GM19452 (cell line): ENCODE measurements around the gene CFH.
"Not testable (repeated sequence)": the region's sequence is repeated elsewhere in the genome, so short reads cannot be mapped to it uniquely, and the experiment has no call there.

Source experiments
- ATAC-seq: cut with Tn5 transposase; IDR thresholded peaks from one replicate; pipeline ENCODE4 v1.9.1; 2021; ENCODE audit not compliant: unreplicated experiment

Gene CFH

DNA sequence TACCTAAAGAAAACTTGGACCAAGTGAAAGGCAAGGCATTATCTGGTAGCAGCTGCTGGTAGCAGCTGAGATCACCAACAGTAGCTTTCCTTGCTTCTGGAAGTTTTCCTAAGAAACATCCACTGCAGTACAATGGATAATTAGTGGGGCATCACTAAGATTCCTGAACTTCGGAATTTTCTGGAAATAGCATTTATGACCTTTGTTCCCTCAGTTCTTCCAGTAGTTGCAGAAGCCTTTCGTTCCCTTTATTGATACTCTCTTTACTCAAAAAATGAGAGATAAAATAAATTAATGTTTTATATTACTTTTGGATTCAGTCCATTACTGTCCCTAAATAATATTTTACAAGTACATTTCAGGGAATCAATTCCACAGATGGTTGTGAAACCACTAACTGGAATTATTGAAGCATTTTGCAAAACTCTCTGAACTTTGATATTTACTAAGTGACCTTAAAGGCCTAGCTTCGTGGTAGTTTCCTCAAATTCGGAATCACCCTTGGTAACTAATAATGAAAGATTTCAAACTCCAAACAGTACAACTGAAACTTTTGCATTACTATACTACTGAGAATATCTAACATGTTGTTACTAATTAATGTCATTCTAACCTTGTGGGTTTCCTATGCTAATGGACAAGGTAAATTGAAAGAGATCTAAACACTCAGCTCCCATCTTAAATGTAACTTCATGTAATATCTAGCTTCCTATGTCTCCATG lies 113.3 kb downstream of the CFH start:
- not testable (repeated sequence) for ATAC-seq

DNA sequence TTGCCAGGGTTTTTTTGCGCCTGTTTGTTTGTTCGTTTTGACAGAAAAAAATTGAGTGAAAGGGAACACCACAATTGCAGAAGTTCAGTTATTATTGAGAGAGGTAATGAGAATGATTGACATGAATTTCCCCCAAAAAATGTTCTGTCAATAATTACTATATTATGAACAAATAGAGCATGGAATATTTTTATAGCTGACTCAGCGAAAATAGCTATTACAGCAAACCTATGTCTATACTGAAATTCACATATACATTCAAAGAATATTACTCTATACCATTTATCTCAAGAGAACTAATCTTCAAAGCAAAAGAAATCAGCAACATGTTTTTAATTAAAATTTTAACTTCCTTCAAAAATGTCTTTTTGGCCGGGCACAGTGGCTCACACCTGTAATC lies 118.0 kb downstream of the CFH start:
- ATAC-seq, result not testable (repeated sequence)

DNA sequence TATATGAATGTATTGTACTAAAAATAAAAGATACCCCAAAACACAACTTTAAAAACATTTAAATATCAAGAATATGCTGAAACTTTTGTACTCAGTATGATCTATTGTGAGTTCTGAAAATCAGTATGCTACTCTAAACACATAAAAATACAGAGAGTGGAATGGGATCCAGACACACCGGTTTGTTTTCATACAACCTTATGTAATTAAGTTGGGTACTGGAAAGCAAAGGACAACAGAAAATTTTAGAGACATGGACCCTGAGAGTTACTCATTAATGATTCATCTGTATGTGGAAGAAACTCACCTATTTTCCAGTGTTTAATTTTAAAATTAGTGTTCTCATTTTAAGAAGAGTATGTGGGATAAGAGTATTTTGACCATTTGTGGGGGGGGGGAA lies 121.9 kb downstream of the CFH start:
- no peak for ATAC-seq

DNA sequence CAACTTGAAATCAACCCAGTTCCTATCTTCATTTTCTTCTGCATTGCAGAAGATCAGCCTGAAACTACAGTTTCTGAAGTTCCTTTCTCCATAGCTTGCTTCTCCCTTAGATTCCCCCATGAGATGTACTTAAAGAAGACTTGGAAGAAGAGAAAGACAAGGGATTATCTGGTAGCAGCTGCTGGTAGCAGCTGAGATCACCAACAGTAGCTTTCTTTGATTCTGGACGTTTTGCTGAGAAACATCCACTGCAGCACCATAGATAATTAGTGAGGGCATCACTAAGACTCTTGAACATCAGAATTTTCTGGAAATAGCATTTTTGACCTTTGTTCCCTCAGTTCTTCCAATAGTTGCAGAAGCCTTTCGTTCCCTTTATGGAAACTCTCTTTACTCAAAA lies 122.3 kb downstream of the CFH start:
- no peak for ATAC-seq

DNA sequence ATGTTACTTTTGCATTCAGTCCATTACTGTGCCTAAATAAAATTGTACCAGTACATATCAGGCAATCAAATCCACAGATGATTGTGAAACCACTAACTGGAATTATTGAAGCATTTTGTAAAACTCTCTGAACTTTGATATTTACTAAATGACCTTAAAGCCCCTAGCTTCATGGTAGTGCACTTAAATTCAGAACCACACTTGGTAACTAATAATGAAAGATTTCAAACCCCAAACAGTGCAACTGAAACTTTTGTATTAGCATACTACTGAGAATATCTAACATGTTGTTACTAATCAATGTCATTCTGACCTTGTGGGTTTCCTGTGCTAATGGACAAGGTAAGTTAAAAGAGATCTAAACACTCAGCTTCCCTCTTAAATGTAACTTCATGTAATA lies 122.8 kb downstream of the CFH start, which contains the start of gene CFHR3:
TSS of gene CFHR3 (plus strand) at position 238 of the 400 bp plus-strand sequence. CDS start at position 285, 47 bp downstream.
- ATAC-seq, result peak; percentile 81

DNA sequence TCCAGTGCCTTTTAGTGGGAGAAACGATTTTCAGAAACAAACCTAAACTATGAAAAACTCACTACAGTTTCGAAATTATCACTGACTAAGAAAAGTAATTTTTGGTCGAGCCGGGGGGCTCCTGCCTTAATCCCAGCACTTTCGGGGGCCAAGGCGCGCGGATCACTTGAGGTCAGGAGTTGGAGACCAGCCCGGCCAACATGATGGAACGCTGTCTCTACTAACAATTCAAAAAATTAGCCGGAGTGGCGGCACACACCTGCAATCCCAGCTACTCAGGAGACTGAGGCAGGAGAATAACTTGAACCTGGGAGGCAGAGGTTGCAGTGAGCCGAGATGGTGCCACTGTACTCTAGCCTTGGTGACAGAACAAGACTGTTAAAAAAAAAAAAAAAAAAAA lies 125.8 kb downstream of the CFH start:
- no peak for ATAC-seq

DNA sequence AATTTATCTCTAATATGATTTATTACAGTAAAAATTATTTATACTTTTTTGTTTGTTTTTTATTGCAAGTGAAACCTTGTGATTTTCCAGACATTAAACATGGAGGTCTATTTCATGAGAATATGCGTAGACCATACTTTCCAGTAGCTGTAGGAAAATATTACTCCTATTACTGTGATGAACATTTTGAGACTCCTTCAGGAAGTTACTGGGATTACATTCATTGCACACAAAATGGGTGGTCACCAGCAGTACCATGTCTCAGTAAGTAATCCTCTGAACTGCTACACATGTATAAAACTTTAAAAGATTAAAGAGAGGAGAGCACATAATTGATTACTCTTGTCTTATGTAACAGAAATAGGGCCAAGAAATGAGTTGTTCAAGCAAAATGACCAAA lies 127.2 kb downstream of the CFH start:
- ATAC-seq, result no peak

DNA sequence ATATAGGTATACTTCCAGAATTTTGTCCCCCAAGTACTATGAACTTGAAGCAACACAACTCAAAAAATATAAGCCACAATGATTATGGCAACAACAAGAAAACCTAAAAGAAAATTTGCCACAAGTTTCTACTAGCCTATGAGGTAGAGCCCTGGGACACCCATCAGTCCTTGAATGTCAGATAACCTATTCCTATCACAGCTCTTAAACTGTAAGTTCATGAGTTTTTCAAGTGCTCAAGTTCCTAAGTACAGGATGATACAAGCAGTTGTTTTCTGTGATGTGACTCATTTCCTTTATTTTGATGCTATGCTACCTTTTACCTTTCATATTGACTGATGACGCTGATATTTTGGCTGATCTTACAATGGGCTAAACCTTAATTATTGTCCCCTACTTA lies 139.4 kb downstream of the CFH start:
- ATAC-seq, result not testable (repeated sequence)

DNA sequence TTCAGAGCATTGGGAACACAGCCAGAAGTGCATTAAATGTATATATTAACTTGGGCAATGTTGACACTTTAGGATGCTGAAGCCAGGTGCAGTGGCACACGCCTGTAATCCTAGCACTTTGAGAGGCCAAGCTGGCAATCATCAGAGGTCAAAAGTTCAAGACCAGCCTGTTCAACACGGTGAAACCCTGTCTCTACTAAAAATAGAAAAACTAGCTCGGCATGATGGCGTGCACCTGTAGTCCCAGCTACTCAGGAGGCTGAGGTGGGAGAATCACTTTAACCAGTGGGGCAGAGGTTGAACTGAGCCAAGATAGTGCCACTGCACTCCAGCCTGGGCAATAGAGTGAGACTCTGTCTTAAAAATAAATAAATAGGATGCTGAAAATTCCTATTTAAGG lies 142.3 kb downstream of the CFH start:
- not testable (repeated sequence) for ATAC-seq
